AG09319 (cell line): ENCODE data around the gene ZFAND2A.

Source experiments
- DNase-seq: peaks from one replicate; pipeline ENCODE4 v3.0.0-alpha.2; 2010; ENCODE audit warnings: low read depth; ENCODE audit errors: extremely low read depth
- CTCF ChIP-seq: IDR thresholded peaks from 2 replicates; pipeline ENCODE4 v1.5.1; 2011; ENCODE audit warnings: low read depth, mild to moderate bottlenecking, inconsistent platforms, low read length, moderate library complexity

The ZFAND2A gene

GRCh38 chr7:1181640-1182039 lies 21.6 kb upstream of the ZFAND2A start:
- TF ChIP-seq CTCF, result no peak
- DNase-seq, result no peak

GRCh38 chr7:1181031-1181430 lies 21.0 kb upstream of the ZFAND2A start:
- no peak for DNase-seq
- TF ChIP-seq CTCF, result no peak

- TF ChIP-seq CTCF, result peak; percentile 49
- DNase-seq, result no peak
Measured at GRCh38 chr7:1176891-1177373, 16.9 kb upstream of the ZFAND2A start.

GRCh38 chr7:1175967-1176851 lies 16.2 kb upstream of the ZFAND2A start:
- TF ChIP-seq CTCF, result peak; percentile 85
- DNase-seq, result peak; percentile 19

- no peak for TF ChIP-seq CTCF
Measured at GRCh38 chr7:1175597-1175966, 15.6 kb upstream of the ZFAND2A start.

GRCh38 chr7:1174881-1175596 lies 15.0 kb upstream of the ZFAND2A start:
- no peak for DNase-seq
- TF ChIP-seq CTCF, result no peak

More at GRCh38 chr7:1175597-1175966, 15.6 kb upstream of the ZFAND2A start:
- DNase-seq, result no peak

- no peak for DNase-seq
- no peak for TF ChIP-seq CTCF
Measured at GRCh38 chr7:1174002-1174401, 14.0 kb upstream of the ZFAND2A start.
